NCI-H2081 (cell line): ENCODE data around the gene SMOC2.

Source experiments
- DNase-seq, 2 experiments: peaks; one replicate each; lab custom pipeline; 2025; lab: John Stamatoyannopoulos, UW

Gene SMOC2

GRCh38 chr6:168442646-168443045 is 1.7 kb downstream of the SMOC2 start:
- DNase-seq = no peak

- DNase-seq = no peak
These were observed 6.3 kb downstream of the SMOC2 start for GRCh38 chr6:168447282-168447681.

GRCh38 chr6:168447700-168448099 is 6.7 kb downstream of the SMOC2 start:
- DNase-seq = no peak

- no peak for DNase-seq
These were observed 7.4 kb downstream of the SMOC2 start for GRCh38 chr6:168448243-168448855.

- DNase-seq = peak; percentile 24 to 61
These were observed 9.9 kb downstream of the SMOC2 start for GRCh38 chr6:168450917-168451316.

- peak; percentile 14 to 75 for DNase-seq
These were observed 11.0 kb downstream of the SMOC2 start for GRCh38 chr6:168451805-168452517.

- DNase-seq = no peak
These were observed 11.8 kb downstream of the SMOC2 start for GRCh38 chr6:168452685-168453377.

GRCh38 chr6:168455847-168456530 is 15.0 kb downstream of the SMOC2 start:
- no peak for DNase-seq

- no peak for DNase-seq
These were observed 16.1 kb downstream of the SMOC2 start for GRCh38 chr6:168456907-168457652.

- DNase-seq = peak in 1 of 2 experiments; percentile 5
These were observed 16.6 kb downstream of the SMOC2 start for GRCh38 chr6:168457653-168457934.

- no peak for DNase-seq
These were observed 17.1 kb downstream of the SMOC2 start for GRCh38 chr6:168458101-168458500.

GRCh38 chr6:168459572-168459971 is 18.6 kb downstream of the SMOC2 start:
- DNase-seq = no peak

GRCh38 chr6:168462289-168462853 is 21.4 kb downstream of the SMOC2 start:
- no peak for DNase-seq

GRCh38 chr6:168464546-168464945 is 23.6 kb downstream of the SMOC2 start:
- DNase-seq = no peak

- DNase-seq = peak in 1 of 2 experiments; percentile 6
These were observed 27.1 kb downstream of the SMOC2 start for GRCh38 chr6:168468045-168468444.

- DNase-seq = no peak
These were observed 28.5 kb downstream of the SMOC2 start for GRCh38 chr6:168469521-168469920.

- no peak for DNase-seq
These were observed 28.9 kb downstream of the SMOC2 start for GRCh38 chr6:168469926-168470325.

- DNase-seq = no peak
These were observed 31.4 kb downstream of the SMOC2 start for GRCh38 chr6:168472363-168472762.

GRCh38 chr6:168473197-168473596 is 32.2 kb downstream of the SMOC2 start:
- DNase-seq = no peak

- DNase-seq = no peak
These were observed 34.4 kb downstream of the SMOC2 start for GRCh38 chr6:168475188-168476013.

GRCh38 chr6:168479421-168479820 is 38.4 kb downstream of the SMOC2 start:
- no peak for DNase-seq
